H9 (cell line): ENCODE measurements around the gene TMEM135. TPM values are rescaled to one million over a fixed set of nuclear protein-coding genes. Genes with fewer than 3 reads are reported as not detected.

Experiments
- DNase-seq: peaks from one replicate; pipeline ENCODE4 v3.0.0-alpha.2; 2017
- H2AFZ ChIP-seq: one replicate; pipeline ENCODE4 v1.6.1; 2013; ENCODE audit warnings: mild to moderate bottlenecking, low read length, control low read depth, moderate library complexity
- H2AK5ac ChIP-seq: 2 replicates; pipeline ENCODE4 v1.6.1; 2013; ENCODE audit warnings: low read length, control low read depth, mixed read lengths; ENCODE audit not compliant: insufficient read length
- H2BK120ac ChIP-seq: one replicate; pipeline ENCODE4 v1.6.1; 2013; ENCODE audit warnings: low read depth, mild to moderate bottlenecking, low read length, control low read depth, inconsistent platforms; ENCODE audit not compliant: poor library complexity, severe bottlenecking
- H2BK12ac ChIP-seq: 2 replicates; pipeline ENCODE4 v1.6.1; 2013; ENCODE audit warnings: low read length, control low read depth, mixed read lengths, low read depth; ENCODE audit not compliant: insufficient read length
- H2BK15ac ChIP-seq: 2 replicates; pipeline ENCODE4 v1.6.1; 2013; ENCODE audit warnings: low read depth, low read length, control low read depth
- H2BK20ac ChIP-seq: one replicate; pipeline ENCODE4 v1.6.1; 2013; ENCODE audit warnings: low read depth, mild to moderate bottlenecking, low read length, control low read depth, inconsistent platforms; ENCODE audit not compliant: poor library complexity, severe bottlenecking
- H2BK5ac ChIP-seq: 2 replicates; pipeline ENCODE4 v1.6.1; 2013; ENCODE audit warnings: low read length, control low read depth, mixed read lengths; ENCODE audit not compliant: insufficient read length
- H3K14ac ChIP-seq: 2 replicates; pipeline ENCODE4 v1.6.1; 2013; ENCODE audit warnings: low read length, control low read depth; ENCODE audit not compliant: insufficient read depth
- H3K18ac ChIP-seq: 2 replicates; pipeline ENCODE4 v1.6.1; 2013; ENCODE audit warnings: low read depth, mild to moderate bottlenecking, mixed read lengths, low read length, control low read depth; ENCODE audit not compliant: insufficient read length
- H3K23ac ChIP-seq: 2 replicates; pipeline ENCODE4 v1.6.1; 2013; ENCODE audit warnings: low read length, control low read depth, mixed read lengths, low read depth; ENCODE audit not compliant: insufficient read length
- H3K23me2 ChIP-seq: 2 replicates; pipeline ENCODE4 v1.6.1; 2013; ENCODE audit warnings: low read depth, mild to moderate bottlenecking, mixed read lengths, low read length, control low read depth; ENCODE audit not compliant: insufficient read length, poor library complexity, severe bottlenecking
- H3K27ac ChIP-seq: 2 replicates; pipeline ENCODE4 v1.5.1; 2013; ENCODE audit warnings: low read length, control low read depth, mixed read lengths, low read depth; ENCODE audit not compliant: insufficient read length
- H3K27me3 ChIP-seq: 2 replicates; pipeline ENCODE4 v1.6.1; 2013; ENCODE audit warnings: low read length, control low read depth, inconsistent platforms; ENCODE audit not compliant: insufficient read depth
- H3K4ac ChIP-seq: 2 replicates; pipeline ENCODE4 v1.6.1; 2013; ENCODE audit warnings: low read depth, mild to moderate bottlenecking, control low read depth, inconsistent platforms, low read length, moderate library complexity
- H3K4me1 ChIP-seq: 2 replicates; pipeline ENCODE4 v1.6.1; 2013; ENCODE audit warnings: low read length, control low read depth, inconsistent platforms; ENCODE audit not compliant: insufficient read depth
- H3K4me2 ChIP-seq: 2 replicates; pipeline ENCODE4 v1.6.1; 2013; ENCODE audit warnings: low read length, control low read depth, mixed read lengths; ENCODE audit not compliant: insufficient read length, insufficient read depth
- H3K56ac ChIP-seq: 2 replicates; pipeline ENCODE4 v1.6.1; 2013; ENCODE audit warnings: low read depth, mild to moderate bottlenecking, mixed read lengths, low read length, control low read depth; ENCODE audit not compliant: insufficient read length
- H3K79me1 ChIP-seq: 2 replicates; pipeline ENCODE4 v1.6.1; 2013; ENCODE audit warnings: low read depth, mild to moderate bottlenecking, moderate library complexity, low read length, control low read depth, inconsistent platforms; ENCODE audit not compliant: insufficient read depth, poor library complexity, severe bottlenecking
- H3K79me2 ChIP-seq: 2 replicates; pipeline ENCODE4 v1.6.1; 2013; ENCODE audit warnings: low read length, control low read depth, inconsistent platforms; ENCODE audit not compliant: insufficient read depth
- H3K9ac ChIP-seq: 2 replicates; pipeline ENCODE4 v1.6.1; 2013; ENCODE audit warnings: low read length, control low read depth, mixed read lengths; ENCODE audit not compliant: insufficient read length; ENCODE audit errors: extremely low read depth
- H3K9me3 ChIP-seq: one replicate; pipeline ENCODE4 v1.6.1; 2013; ENCODE audit warnings: low read depth, low read length, inconsistent platforms; ENCODE audit not compliant: control insufficient read depth
- H3T11ph ChIP-seq: one replicate; pipeline ENCODE4 v1.6.1; 2013; ENCODE audit warnings: mild to moderate bottlenecking, low read length, control low read depth, inconsistent platforms
- H4K20me1 ChIP-seq: one replicate; pipeline ENCODE4 v1.6.1; 2013; ENCODE audit not compliant: control insufficient read depth, insufficient read length, insufficient read depth
- H4K5ac ChIP-seq: 2 replicates; pipeline ENCODE4 v1.6.1; 2013; ENCODE audit warnings: low read depth, mild to moderate bottlenecking, mixed read lengths, low read length, control low read depth; ENCODE audit not compliant: insufficient read length
- H4K8ac ChIP-seq: replicated peaks from 2 replicates; pipeline ENCODE4 v1.6.1; 2013; ENCODE audit warnings: low read length, control low read depth, mixed read lengths, low read depth; ENCODE audit not compliant: insufficient read length
- H4K91ac ChIP-seq: 2 replicates; pipeline ENCODE4 v1.6.1; 2013; ENCODE audit warnings: low read depth, mild to moderate bottlenecking, moderate library complexity, mixed read lengths, low read length, control low read depth; ENCODE audit not compliant: insufficient read length
- H3K27ac Mint-ChIP-seq, 3 experiments: 2 replicates in 2 of 3; 3 replicates in 1 of 3; pipeline ENCODE4 v1.8.0; 2020 to 2021; ENCODE audit warnings: mixed read lengths in 3 of 3, mild to moderate bottlenecking in 1 of 3, moderate library complexity in 1 of 3
- H3K27me3 Mint-ChIP-seq: 2 replicates; pipeline ENCODE4 v1.8.0; 2021; ENCODE audit warnings: low read depth, mild to moderate bottlenecking, moderate library complexity, mixed read lengths
- H3K36me3 Mint-ChIP-seq, 3 experiments: 2 replicates in 2 of 3; 3 replicates in 1 of 3; pipeline ENCODE4 v1.8.0; 2020 to 2021; ENCODE audit warnings: low read depth in 3 of 3, mixed read lengths in 3 of 3; ENCODE audit not compliant: insufficient read depth in 1 of 3
- H3K4me1 Mint-ChIP-seq, 2 experiments: 2 replicates each; pipeline ENCODE4 v1.8.0; 2020; ENCODE audit warnings: mixed read lengths in 2 of 2
- H3K4me3 Mint-ChIP-seq, 2 experiments: 2 replicates in 1 of 2; 3 replicates in 1 of 2; pipeline ENCODE4 v1.8.0; 2020 to 2021; ENCODE audit warnings: mild to moderate bottlenecking in 2 of 2, mixed read lengths in 2 of 2, moderate library complexity in 1 of 2
- H3K9me3 Mint-ChIP-seq, 2 experiments: 2 replicates in 1 of 2; 3 replicates in 1 of 2; pipeline ENCODE4 v1.8.0; 2020; ENCODE audit warnings: mild to moderate bottlenecking in 2 of 2, mixed read lengths in 2 of 2, moderate library complexity in 1 of 2
- CTCF ChIP-seq: fragments of 200-600 bp; sonication (generic); conservative IDR thresholded peaks from 3 replicates; pipeline ENCODE4 v1.8.0; 2021; ENCODE audit warnings: antibody characterized with exemption, mild to moderate bottlenecking
- WGBS: extraction: QIAGEN DNeasy Blood & Tissue Kit; methylation state at CpG from one replicate; pipeline ENCODE4 v1.1.7; 2013; ENCODE audit warnings: missing lambda C conversion rate, low lambda C conversion rate, mixed read lengths; ENCODE audit not compliant: insufficient read length; ENCODE audit errors: extremely low coverage; 5-methylcytosine and 5-hydroxymethylcytosine counted together
- total RNA-seq: library from RNA; stranded (reverse); gene quantifications from 2 replicates; pipeline ENCODE4 v1.2.1, GENCODE V29; 2021

The TMEM135 gene
- total RNA-seq, 1 experiment from 2014 or later = 25.2 TPM

GRCh38 chr11:87056091-87056490, 18.4 kb downstream of the TMEM135 start:
- DNase-seq = no peak
- H3K4ac ChIP-seq = no peak overlapping the region
- H3K27ac ChIP-seq = no peak overlapping the region
- no peaks in the 10 kb centered on the region for H3K23me2 ChIP-seq
- H4K5ac ChIP-seq = no peak overlapping the region
- Mint-ChIP-seq H3K9me3 (0 out of 5 replicates have a peak, but pooled peaks cover 0 to 2% of the 10 kb centered on the region in 2 experiments), H3K4me1 (peaks cover 9% of the 10 kb centered on the region in 2 experiments), H3K27ac (no peak overlapping the region), H3K27me3 (no peaks in the 10 kb centered on the region), H3K4me3 (no peak overlapping the region), H3K36me3 (no peaks in the 10 kb centered on the region; a peak in 1 of 7 replicates)
- no peak overlapping the region for H3K56ac ChIP-seq
- H3K23ac ChIP-seq = no peak overlapping the region
- WGBS = no CpG with 5 or more reads among the region's 3 CpGs
- no peaks in the 10 kb centered on the region for H3K27me3 ChIP-seq
- H2BK15ac ChIP-seq = no peak overlapping the region
- H3K79me1 ChIP-seq = no peaks in the 10 kb centered on the region
- H3T11ph ChIP-seq = no peak overlapping the region
- H4K20me1 ChIP-seq = no peaks in the 10 kb centered on the region
- H3K9ac ChIP-seq = no peak overlapping the region
- no peak overlapping the region for H4K91ac ChIP-seq
- no peaks in the 10 kb centered on the region for H3K9me3 ChIP-seq
- H2BK5ac ChIP-seq = no peak overlapping the region
- no peaks in the 10 kb centered on the region for H3K79me2 ChIP-seq
- TF ChIP-seq CTCF = no peak
- no peak overlapping the region for H2BK120ac ChIP-seq
- H4K8ac ChIP-seq = no peak overlapping the region
- peaks cover 3% of the 10 kb centered on the region; the same call in 1 of the 2 replicates for H3K4me1 ChIP-seq
- no peak overlapping the region for H2BK20ac ChIP-seq
- H3K18ac ChIP-seq = no peak overlapping the region
- H3K14ac ChIP-seq = no peak overlapping the region
- no peak overlapping the region for H2BK12ac ChIP-seq
- H2AK5ac ChIP-seq = no peak overlapping the region
- no peak overlapping the region for H3K4me2 ChIP-seq
- H2AFZ ChIP-seq = no peak overlapping the region
